IMR-90 (cell line): Measurements from ENCODE around the gene CD69. TPM values are rescaled to one million over a fixed set of nuclear protein-coding genes. Genes with fewer than 3 reads are reported as not detected.

Source experiments
- ATAC-seq: fragments of 200-7000 bp; cut with Tn5 transposase; 2 replicates; pipeline ENCODE4 v1.9.1; 2020; ENCODE audit warnings: low read depth, mild to moderate bottlenecking, moderate library complexity
- BruUV-seq: library from RNA; stranded (reverse); fragments of 400-500 nt; replicated peaks from 2 replicates; lab custom pipeline; 2021; lab: Mats Ljungman, UMichigan
- CTCF ChIA-PET: fragments of 300-600 bp; formaldehyde crosslinking; extraction: SDS; loops from one replicate; lab custom pipeline; 2021; ENCODE audit warnings: antibody characterized with exemption; lab: Yijun Ruan, JAX
- POLR2A ChIA-PET: fragments of 300-600 bp; sonication (Branson Sonifier 250); formaldehyde crosslinking; loops from one replicate; lab custom pipeline; 2022; ENCODE audit warnings: antibody characterized with exemption; ENCODE audit not compliant: unreplicated experiment; lab: Charles Lee
- DNase-seq: peaks from one replicate; pipeline ENCODE4 v3.0.0; 2013
- H2AFZ ChIP-seq: replicated peaks from 2 replicates; pipeline ENCODE3; 2013; ENCODE audit warnings: low read length, mild to moderate bottlenecking; ENCODE audit not compliant: poor library complexity
- H2AK5ac ChIP-seq: 2 replicates; pipeline ENCODE4 v1.6.1; 2013; ENCODE audit warnings: low read depth, low read length, inconsistent platforms
- H2AK9ac ChIP-seq: replicated peaks from 2 replicates; pipeline ENCODE3; 2013; ENCODE audit warnings: mild to moderate bottlenecking, low read depth, low read length, moderate library complexity; ENCODE audit not compliant: poor library complexity
- H2BK120ac ChIP-seq: 2 replicates; pipeline ENCODE4 v1.6.1; 2013; ENCODE audit warnings: low read depth, low read length, inconsistent platforms
- H2BK15ac ChIP-seq: 3 replicates; pipeline ENCODE4 v1.6.1; 2013; ENCODE audit warnings: low read depth, low read length, inconsistent platforms
- H2BK20ac ChIP-seq: 2 replicates; pipeline ENCODE4 v1.6.1; 2013; ENCODE audit warnings: low read depth, mild to moderate bottlenecking, inconsistent platforms, low read length, moderate library complexity
- H2BK5ac ChIP-seq: 2 replicates; pipeline ENCODE4 v1.6.1; 2013; ENCODE audit warnings: mild to moderate bottlenecking, low read depth, low read length, inconsistent platforms; ENCODE audit not compliant: poor library complexity, severe bottlenecking
- H3K14ac ChIP-seq: replicated peaks from 2 replicates; pipeline ENCODE4 v1.6.1; 2013; ENCODE audit warnings: low read depth, low read length, inconsistent platforms
- H3K18ac ChIP-seq: 2 replicates; pipeline ENCODE4 v1.6.1; 2013; ENCODE audit warnings: low read depth, low read length, control low read depth
- H3K23ac ChIP-seq: 2 replicates; pipeline ENCODE4 v1.6.1; 2013; ENCODE audit warnings: low read depth, low read length, inconsistent platforms
- H3K27ac ChIP-seq: 2 replicates; pipeline ENCODE4 v1.5.1; 2013; ENCODE audit warnings: mild to moderate bottlenecking, control low read depth, low read length; ENCODE audit not compliant: insufficient read depth
- H3K27me3 ChIP-seq: 2 replicates; pipeline ENCODE4 v1.6.1; 2013; ENCODE audit warnings: low read length; ENCODE audit not compliant: control insufficient read depth, insufficient read depth
- H3K36me3 ChIP-seq: 2 replicates; pipeline ENCODE4 v1.6.1; 2013; ENCODE audit warnings: low read length, mixed read lengths; ENCODE audit not compliant: control insufficient read depth, insufficient read depth
- H3K4ac ChIP-seq: 2 replicates; pipeline ENCODE4 v1.6.1; 2013; ENCODE audit warnings: low read depth, low read length, inconsistent platforms
- H3K4me1 ChIP-seq: 2 replicates; pipeline ENCODE4 v1.6.1; 2013; ENCODE audit warnings: low read length, mixed read lengths; ENCODE audit not compliant: control insufficient read depth, insufficient read depth
- H3K4me2 ChIP-seq: 2 replicates; pipeline ENCODE4 v1.6.1; 2013; ENCODE audit warnings: low read depth, mild to moderate bottlenecking, control low read depth, low read length, moderate library complexity
- H3K4me3 ChIP-seq: 2 replicates; pipeline ENCODE4 v1.5.1; 2013; ENCODE audit warnings: low read depth, mild to moderate bottlenecking, control low read depth, low read length, moderate library complexity; ENCODE audit not compliant: insufficient read depth
- H3K56ac ChIP-seq: 2 replicates; pipeline ENCODE4 v1.6.1; 2013; ENCODE audit warnings: low read length, inconsistent platforms; ENCODE audit not compliant: insufficient read depth; ENCODE audit errors: extremely low read depth
- H3K79me1 ChIP-seq, 2 experiments: 2 replicates each; pipeline ENCODE4 v1.6.1; 2013; ENCODE audit warnings: low read length in 2 of 2, inconsistent platforms in 1 of 2, low read depth in 1 of 2
- H3K9ac ChIP-seq: 2 replicates; pipeline ENCODE4 v1.6.1; 2013; ENCODE audit warnings: low read depth, low read length, control low read depth
- H3K9me1 ChIP-seq: 2 replicates; pipeline ENCODE4 v1.6.1; 2013; ENCODE audit warnings: low read length, inconsistent platforms; ENCODE audit not compliant: insufficient read depth
- H3K9me3 ChIP-seq: 2 replicates; pipeline ENCODE4 v1.6.1; 2013; ENCODE audit warnings: low read length; ENCODE audit not compliant: control insufficient read depth, insufficient read depth
- H4K20me1 ChIP-seq: 2 replicates; pipeline ENCODE4 v1.6.1; 2013; ENCODE audit warnings: low read length, inconsistent platforms; ENCODE audit not compliant: insufficient read depth
- H4K5ac ChIP-seq: 2 replicates; pipeline ENCODE4 v1.6.1; 2013; ENCODE audit warnings: mild to moderate bottlenecking, low read depth, low read length, control low read depth
- H4K8ac ChIP-seq, 2 experiments: 2 replicates each; pipeline ENCODE4 v1.6.1; 2013; ENCODE audit warnings: low read depth in 2 of 2, low read length in 2 of 2, control low read depth in 1 of 2, inconsistent platforms in 1 of 2
- H4K91ac ChIP-seq: 2 replicates; pipeline ENCODE4 v1.6.1; 2013; ENCODE audit warnings: low read depth, low read length, inconsistent platforms; ENCODE audit not compliant: insufficient read depth
- BHLHE40 ChIP-seq: fragments of 150-350 bp; IDR thresholded peaks from 2 replicates; pipeline ENCODE4 v1.6.1; 2016; ENCODE audit warnings: mild to moderate bottlenecking, low read depth, low read length
- CEBPB ChIP-seq: IDR thresholded peaks from 2 replicates; pipeline ENCODE4 v1.6.1; 2012; ENCODE audit warnings: low read depth, low read length, improper control_type of control experiment
- CHD1 ChIP-seq: IDR thresholded peaks from 2 replicates; pipeline ENCODE4 v1.6.1; 2012; ENCODE audit warnings: low read depth, low read length, improper control_type of control experiment
- ELK1 ChIP-seq: fragments of 150-350 bp; IDR thresholded peaks from 2 replicates; pipeline ENCODE4 v1.6.1; 2016; ENCODE audit warnings: low read depth, mild to moderate bottlenecking, low read length, moderate library complexity, borderline replicate concordance
- FOS ChIP-seq: fragments of 150-350 bp; IDR thresholded peaks from 2 replicates; pipeline ENCODE4 v1.6.1; 2016; ENCODE audit warnings: low read depth, low read length
- MAFK ChIP-seq: IDR thresholded peaks from 2 replicates; pipeline ENCODE4 v1.6.1; 2012; ENCODE audit warnings: low read depth, low read length, improper control_type of control experiment
- MAZ ChIP-seq: IDR thresholded peaks from 2 replicates; pipeline ENCODE4 v1.6.1; 2012; ENCODE audit warnings: low read depth, mild to moderate bottlenecking, low read length, improper control_type of control experiment, moderate library complexity, borderline replicate concordance
- MXI1 ChIP-seq: IDR thresholded peaks from 2 replicates; pipeline ENCODE4 v1.6.1; 2012; ENCODE audit warnings: low read depth, mild to moderate bottlenecking, low read length, moderate library complexity, borderline replicate concordance
- NFE2L2 ChIP-seq: fragments of 150-350 bp; IDR thresholded peaks from 2 replicates; pipeline ENCODE4 v1.6.1; 2016; ENCODE audit warnings: low read depth, mild to moderate bottlenecking, low read length
- POLR2A ChIP-seq: IDR thresholded peaks from 2 replicates; pipeline ENCODE4 v1.6.1; 2012; ENCODE audit warnings: mild to moderate bottlenecking, low read depth, low read length
- RAD21 ChIP-seq: IDR thresholded peaks from 2 replicates; pipeline ENCODE4 v1.6.1; 2012; ENCODE audit warnings: low read length, improper control_type of control experiment
- RCOR1 ChIP-seq: IDR thresholded peaks from 2 replicates; pipeline ENCODE4 v1.6.1; 2012; ENCODE audit warnings: mild to moderate bottlenecking, low read length, improper control_type of control experiment; ENCODE audit not compliant: insufficient replicate concordance
- RFX5 ChIP-seq: IDR thresholded peaks from 2 replicates; pipeline ENCODE4 v1.8.0; 2012; ENCODE audit warnings: low read depth, mild to moderate bottlenecking, low read length, moderate library complexity
- SMC3 ChIP-seq: fragments of 150-350 bp; IDR thresholded peaks from 2 replicates; pipeline ENCODE4 v1.6.1; 2016; ENCODE audit warnings: low read depth, mild to moderate bottlenecking, antibody characterized with exemption, low read length, moderate library complexity
- USF2 ChIP-seq: fragments of 150-350 bp; IDR thresholded peaks from 2 replicates; pipeline ENCODE4 v1.6.1; 2017; ENCODE audit warnings: mild to moderate bottlenecking, antibody characterized with exemption, low read length, low read depth
- WGBS, 2 experiments: methylation state at CpG; one replicate each; pipeline versions ENCODE4 v1.1.5 to v1.1.7; 2013; ENCODE audit warnings: missing lambda C conversion rate in 2 of 2; ENCODE audit not compliant: insufficient read length in 1 of 2; ENCODE audit errors: extremely low coverage in 2 of 2; 5-methylcytosine and 5-hydroxymethylcytosine counted together
- dilution Hi-C: fragments of 300-500 bp; cut with HindIII; formaldehyde crosslinking; loops from one replicate; pipeline ENCODE4 v1.14.3; 2018; ENCODE audit warnings: low sequenced_read_pairs; ENCODE audit not compliant: unreplicated experiment
- in situ Hi-C: fragments of 300-500 bp; cut with MboI; formaldehyde crosslinking; loops from 3 replicates; pipeline ENCODE4 v1.14.3; 2019; ENCODE audit warnings: low sequenced_read_pairs, inconsistent platforms, mixed read lengths
- intact Hi-C: fragments of 100-400 bp; cut with micrococcal nuclease; formaldehyde crosslinking; loops from 2 replicates; pipeline ENCODE4 v1.10.0; 2022
- polyA plus RNA-seq, 3 experiments: library from polyadenylated mRNA; depleted of rRNA; stranded (reverse); fragments of >200 nt; gene quantifications; 2 replicates each; pipeline ENCODE4 v1.2.3, GENCODE V29; 2012; ENCODE audit warnings: low replicate concordance in 1 of 3
- total RNA-seq: library from RNA; depleted of rRNA; stranded (reverse); fragments of >200 nt; gene quantifications from 2 replicates; pipeline ENCODE4 v1.2.3, GENCODE V29; 2012
- TF ChIP-seq, protein P1 (sequence below): conservative IDR thresholded peaks from 2 replicates; pipeline ENCODE4 v1.5.1; 2012; ENCODE audit warnings: mild to moderate bottlenecking, low read depth, low read length, improper control_type of control experiment

The CD69 gene
- total and polyA plus RNA-seq, 2 of the 4 experiments (the other 2 are of a cell fraction): not detected

DNA sequence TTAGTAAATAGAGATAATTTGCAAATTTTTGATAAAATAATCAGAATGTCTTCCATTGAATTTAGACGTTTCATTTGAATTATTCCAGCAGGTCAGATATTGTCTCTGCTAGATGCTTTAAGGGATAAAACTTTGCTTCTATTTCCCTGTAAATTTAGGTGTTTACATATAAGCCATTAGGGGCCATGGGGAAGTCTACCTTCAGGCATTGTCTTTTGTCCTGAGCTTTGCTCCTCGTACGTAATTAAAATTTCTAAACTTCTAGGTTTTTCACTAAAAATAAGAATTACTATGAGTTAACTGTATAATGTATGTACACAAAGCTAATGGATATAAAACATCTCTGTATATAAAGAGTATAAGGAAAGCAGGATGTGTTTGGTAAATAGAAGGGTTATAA lies 24.1 kb upstream of the CD69 start:
- TF ChIP-seq, protein P1, sequence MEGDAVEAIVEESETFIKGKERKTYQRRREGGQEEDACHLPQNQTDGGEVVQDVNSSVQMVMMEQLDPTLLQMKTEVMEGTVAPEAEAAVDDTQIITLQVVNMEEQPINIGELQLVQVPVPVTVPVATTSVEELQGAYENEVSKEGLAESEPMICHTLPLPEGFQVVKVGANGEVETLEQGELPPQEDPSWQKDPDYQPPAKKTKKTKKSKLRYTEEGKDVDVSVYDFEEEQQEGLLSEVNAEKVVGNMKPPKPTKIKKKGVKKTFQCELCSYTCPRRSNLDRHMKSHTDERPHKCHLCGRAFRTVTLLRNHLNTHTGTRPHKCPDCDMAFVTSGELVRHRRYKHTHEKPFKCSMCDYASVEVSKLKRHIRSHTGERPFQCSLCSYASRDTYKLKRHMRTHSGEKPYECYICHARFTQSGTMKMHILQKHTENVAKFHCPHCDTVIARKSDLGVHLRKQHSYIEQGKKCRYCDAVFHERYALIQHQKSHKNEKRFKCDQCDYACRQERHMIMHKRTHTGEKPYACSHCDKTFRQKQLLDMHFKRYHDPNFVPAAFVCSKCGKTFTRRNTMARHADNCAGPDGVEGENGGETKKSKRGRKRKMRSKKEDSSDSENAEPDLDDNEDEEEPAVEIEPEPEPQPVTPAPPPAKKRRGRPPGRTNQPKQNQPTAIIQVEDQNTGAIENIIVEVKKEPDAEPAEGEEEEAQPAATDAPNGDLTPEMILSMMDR: no peak
- TF ChIP-seq RAD21 (no peak), USF2 (no peak), CEBPB (no peak), MAFK (no peak), NFE2L2 (no peak), MAZ (no peak), SMC3 (no peak), ELK1 (no peak), BHLHE40 (no peak), CHD1 (no peak), MXI1 (no peak), RCOR1 (no peak), FOS (no peak), POLR2A (no peak), RFX5 (no peak)
- peaks cover 3% of the 10 kb centered on the region; the same call in 1 of the 2 replicates for H3K4me1 ChIP-seq
- H3K56ac ChIP-seq: no peak overlapping the region
- H3K18ac ChIP-seq: no peak overlapping the region
- no peak overlapping the region for H4K8ac ChIP-seq
- POLR2A ChIA-PET: no interaction called here
- no peak overlapping the region for H3K4ac ChIP-seq
- H2BK15ac ChIP-seq: no peak overlapping the region
- no peak overlapping the region for H2AFZ ChIP-seq
- no peak overlapping the region for H3K27ac ChIP-seq
- H2BK120ac ChIP-seq: no peak overlapping the region
- no CpG with 5 or more reads among the region's 3 CpGs for WGBS, 2 experiments
- H3K4me2 ChIP-seq: no peak overlapping the region
- no peak overlapping the region for H4K5ac ChIP-seq
- H3K27me3 ChIP-seq: no peaks in the 10 kb centered on the region
- no peaks in the 10 kb centered on the region for H4K20me1 ChIP-seq
- H3K9me3 ChIP-seq: no peaks in the 10 kb centered on the region
- in situ Hi-C loops: no loop called here
- H3K9me1 ChIP-seq: no peaks in the 10 kb centered on the region
- dilution Hi-C loops: no loop called here
- no peak for DNase-seq
- no peak overlapping the region for H2BK5ac ChIP-seq
- H4K91ac ChIP-seq: no peak overlapping the region
- ATAC-seq: no peak
- intact Hi-C loops: no loop called here
- H3K36me3 ChIP-seq: no peaks in the 10 kb centered on the region
- H3K9ac ChIP-seq: no peak overlapping the region
- BruUV-seq: no TSS peak
- no peak overlapping the region for H2AK9ac ChIP-seq
- no peak overlapping the region for H2BK20ac ChIP-seq
- no peak overlapping the region for H2AK5ac ChIP-seq
- no peak overlapping the region for H3K4me3 ChIP-seq
- no peak overlapping the region for H3K23ac ChIP-seq
- H3K14ac ChIP-seq: no peak overlapping the region
- CTCF ChIA-PET: interaction anchor here (0.7 to 1.4 kb wide), 2 partner anchors 29 to 42 kb away, joined by 3 read pairs; no protein-coding TSS in a partner anchor
- H3K79me1 ChIP-seq: no peaks in the 10 kb centered on the region
